Stimulated activated CD8-positive, alpha-beta memory T cell treated with anti-CD3 and anti-CD28 coated beads, Interleukin-12 subunit alpha, Interleukin-12 subunit beta, amount 100 ng/mL, for 24 hours (primary cell): ENCODE results near the gene ASIP.
"Not testable (repeated sequence)": the region's sequence is repeated elsewhere in the genome, so short reads cannot be mapped to it uniquely, and the experiment has no call there.

ENCODE experiments used
- DNase-seq: peaks from one replicate; pipeline ENCODE4 v3.0.0-alpha.2; 2020; ENCODE audit errors: extremely low read depth

ASIP gene

DNA sequence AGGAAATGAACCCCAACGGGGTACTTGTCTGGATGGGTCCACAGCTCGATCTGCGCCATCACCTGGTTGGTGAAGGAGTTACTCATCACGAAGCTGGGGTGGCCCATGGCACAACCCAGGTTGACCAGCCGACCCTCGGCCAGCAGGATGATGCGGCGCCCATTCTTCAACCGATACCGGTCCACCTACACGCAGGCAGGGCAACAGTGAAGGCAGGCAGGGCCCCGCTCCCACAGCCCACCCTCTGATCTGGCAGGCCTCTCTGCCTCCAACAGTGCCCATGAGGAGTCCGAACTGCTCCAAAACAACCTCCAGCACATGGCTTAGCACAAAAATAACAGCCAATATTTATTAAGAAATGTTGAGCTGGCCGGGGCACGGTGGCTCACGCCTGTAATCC is 44.2 kb downstream of the ASIP start:
- DNase-seq = no peak

DNA sequence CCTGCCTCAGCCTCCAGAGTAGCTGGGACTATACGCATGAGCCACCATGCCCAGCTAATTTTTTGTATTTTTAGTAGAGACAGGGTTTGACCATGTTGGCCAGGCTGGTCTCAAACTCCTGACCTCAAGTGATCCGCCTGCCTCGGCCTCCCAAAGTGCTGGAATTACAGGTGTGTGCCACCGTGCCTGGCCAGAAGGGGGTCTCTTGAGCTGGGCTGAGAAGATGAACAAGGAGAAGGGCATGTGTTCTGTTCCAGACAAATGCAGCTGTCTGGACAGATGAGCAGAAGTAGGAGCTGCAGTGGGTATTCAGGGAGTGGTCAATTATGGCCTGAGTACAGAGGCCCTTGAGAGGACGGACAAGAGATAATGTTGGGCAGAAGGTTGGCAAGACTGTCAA is 46.3 kb downstream of the ASIP start:
- not testable (repeated sequence) for DNase-seq

- DNase-seq = no peak
Measured at GRCh38 chr20:34290471-34290870, 49.2 kb downstream of the ASIP start.

DNA sequence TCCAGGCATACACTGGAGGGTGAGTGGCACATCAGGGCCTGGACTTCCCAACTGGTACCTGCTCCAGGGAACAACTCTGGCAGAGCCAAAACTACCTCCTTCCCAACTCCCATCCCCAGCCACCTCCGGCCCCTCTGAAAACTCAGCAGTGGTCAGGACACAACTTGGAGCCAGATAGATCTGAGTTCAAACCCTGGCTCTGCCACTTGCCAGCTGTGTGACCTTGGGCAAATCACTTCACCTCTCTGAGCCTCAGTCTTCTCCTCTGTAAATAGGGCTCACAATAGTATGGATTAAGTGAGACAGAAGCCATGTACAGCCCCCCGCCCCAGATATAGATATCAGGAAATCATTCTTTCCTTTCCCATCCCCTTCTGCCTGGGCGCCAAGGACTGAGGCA is 51.3 kb downstream of the ASIP start:
- no peak for DNase-seq

GRCh38 chr20:34293119-34293518 is 51.9 kb downstream of the ASIP start:
- DNase-seq = no peak

DNA sequence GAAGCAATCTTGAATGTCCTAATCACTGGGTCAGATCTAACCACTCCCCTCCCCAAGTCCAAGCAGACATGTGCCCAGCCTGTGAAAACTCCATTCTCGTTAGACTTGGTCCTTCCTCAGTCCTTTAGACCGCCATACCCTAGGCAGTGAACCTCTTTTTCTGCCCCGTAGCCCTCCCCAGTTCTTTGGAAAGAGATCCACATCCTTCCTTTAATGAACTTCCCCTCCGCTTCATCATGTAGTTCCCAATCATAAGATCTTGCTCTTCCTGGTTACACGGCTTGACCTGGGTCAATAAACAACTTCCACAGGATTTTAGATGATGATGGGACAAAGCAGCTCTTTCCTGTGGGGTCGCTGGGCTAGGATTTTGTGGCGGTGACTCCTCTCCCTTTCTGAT is 52.4 kb downstream of the ASIP start:
- DNase-seq = no peak

DNA sequence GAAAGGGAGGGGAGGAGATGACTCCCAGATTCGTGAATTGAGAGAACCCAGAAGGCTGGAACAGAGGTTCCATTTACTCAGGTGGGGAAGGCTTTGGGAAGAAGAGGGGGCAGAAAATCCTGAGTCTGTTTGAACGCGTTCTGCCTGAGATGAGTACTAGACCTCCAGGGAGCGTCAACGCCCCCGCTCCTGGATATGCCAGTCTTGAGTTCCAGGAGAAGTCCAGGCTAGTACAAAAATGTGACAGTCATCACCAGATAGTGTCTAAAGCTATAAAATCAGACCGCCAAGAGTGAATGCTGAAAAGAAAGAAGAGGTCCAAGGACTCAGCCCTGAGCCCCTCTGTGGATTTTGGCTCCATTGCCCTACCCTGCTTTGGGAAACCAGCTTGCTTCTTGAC is 53.3 kb downstream of the ASIP start:
- no peak for DNase-seq

- DNase-seq = no peak
Measured at GRCh38 chr20:34295284-34295683, 54.1 kb downstream of the ASIP start.

DNA sequence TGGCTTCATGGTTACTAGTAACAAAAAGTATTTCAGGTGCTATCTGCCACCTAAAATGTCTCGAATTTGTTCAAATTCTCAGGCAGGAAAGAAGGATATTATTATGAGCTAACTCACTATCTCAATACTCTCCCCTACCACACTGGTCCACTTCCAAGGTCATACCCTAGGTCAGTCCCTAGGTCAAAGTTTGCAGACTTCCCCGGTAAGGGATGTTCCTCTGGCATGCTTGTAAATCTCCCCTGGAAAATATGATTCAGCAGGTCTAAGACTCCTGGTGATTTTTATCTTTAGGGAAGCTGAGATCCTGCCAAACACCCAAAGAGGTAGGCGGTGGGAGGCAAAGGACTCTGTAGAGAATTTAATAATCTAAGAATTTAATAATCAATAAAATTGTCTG is 55.2 kb downstream of the ASIP start:
- no peak for DNase-seq

- DNase-seq = not testable (repeated sequence)
Measured at GRCh38 chr20:34298294-34298784, 57.1 kb downstream of the ASIP start.

GRCh38 chr20:34299556-34300255 is 58.5 kb downstream of the ASIP start:
- no peak for DNase-seq

GRCh38 chr20:34300256-34300806 is 59.1 kb downstream of the ASIP start:
- DNase-seq = no peak

GRCh38 chr20:34300809-34301586 is 59.8 kb downstream of the ASIP start:
- no peak for DNase-seq

- DNase-seq = no peak
Measured at GRCh38 chr20:34301587-34302311, 60.5 kb downstream of the ASIP start.

DNA sequence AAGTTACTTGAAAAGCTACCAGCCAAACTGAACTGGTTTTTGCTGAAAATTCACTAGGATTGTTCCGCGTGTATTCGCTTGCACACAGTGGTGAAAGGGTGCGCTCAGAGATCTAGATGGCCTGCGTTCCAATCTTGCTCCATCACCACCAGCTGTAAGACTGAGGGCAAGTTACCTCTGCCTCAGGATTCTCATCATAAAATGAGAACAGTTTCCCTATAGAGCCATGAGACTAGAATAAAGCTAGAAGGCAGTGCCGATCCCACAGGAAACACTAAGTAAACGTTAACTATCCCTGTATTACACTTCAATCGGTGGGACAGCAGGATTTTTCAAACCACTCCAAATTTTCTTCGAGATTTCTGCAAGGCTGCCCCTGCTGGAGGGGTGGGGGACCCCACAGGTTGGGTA is 61.1 kb downstream of the ASIP start:
- no peak for DNase-seq

DNA sequence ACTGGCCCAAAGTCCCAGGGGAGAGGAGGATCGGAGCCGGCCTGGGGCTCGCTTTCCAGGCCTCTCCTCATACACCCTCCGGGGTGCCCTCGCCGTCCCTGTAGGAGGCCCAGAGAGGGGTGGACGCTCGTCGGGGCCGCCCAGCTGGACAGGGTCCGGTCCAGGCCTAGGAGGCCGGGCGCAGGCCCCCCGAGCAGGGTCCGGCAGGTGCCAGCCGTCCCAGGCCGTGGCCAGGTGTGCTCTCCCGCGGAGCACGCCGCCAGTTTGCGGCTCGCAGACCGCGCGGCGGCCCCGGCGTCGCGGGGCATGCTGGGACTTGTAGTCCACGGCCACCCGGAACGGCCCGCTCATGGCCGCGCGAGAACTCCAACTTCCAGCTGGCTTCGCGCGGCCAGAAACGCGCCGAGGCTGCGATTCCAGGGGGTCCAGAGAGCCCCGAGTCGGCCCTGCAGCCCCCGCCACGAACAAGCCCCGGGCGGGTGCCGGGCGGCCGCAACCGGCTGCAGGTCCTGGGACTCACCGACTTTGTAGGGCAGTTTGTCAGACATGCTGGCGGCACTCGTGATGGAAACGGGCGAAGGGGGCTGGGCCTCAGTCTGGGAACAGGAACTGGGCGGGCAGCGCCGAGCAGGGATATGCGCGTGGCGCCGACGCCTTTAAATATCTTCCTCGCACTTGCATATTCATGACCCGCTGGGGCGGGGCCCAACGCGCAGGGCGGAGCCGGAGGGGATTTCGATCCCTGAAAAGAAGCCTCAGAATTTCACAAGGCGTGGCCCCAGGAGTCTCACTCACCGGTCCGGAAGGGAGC is 61.7 kb downstream of the ASIP start, which contains the start of gene AHCY:
AHCY (minus strand) TSS at position 633 of the 811 bp plus-strand sequence; CDS start at position 548, 85 bp downstream.
- peak; percentile 91 for DNase-seq

- DNase-seq = no peak
Measured at GRCh38 chr20:34305333-34306230, 64.4 kb downstream of the ASIP start.

- no peak for DNase-seq
Measured at GRCh38 chr20:34309691-34310090, 68.5 kb downstream of the ASIP start.

GRCh38 chr20:34310481-34311117 is 69.4 kb downstream of the ASIP start:
- DNase-seq = no peak
